T-helper 2 cell treated with Interferon-gamma antibody and Interleukin-4, amounts not matched to agents 100 ng/mL and 5 ng/mL, for 36 hours (primary cell): ENCODE results near the gene CRYBG2. TPM values are rescaled to one million over a fixed set of nuclear protein-coding genes. Genes with fewer than 3 reads are reported as not detected.
"Not testable (repeated sequence)": the region's sequence is repeated elsewhere in the genome, so short reads cannot be mapped to it uniquely, and the experiment has no call there.

Experiments
- intact Hi-C: fragments of 100-400 bp; cut with micrococcal nuclease; formaldehyde crosslinking; loops from one replicate; pipeline ENCODE4 v1.15.1; 2023
- total RNA-seq: library from RNA; stranded (reverse); gene quantifications from 2 replicates; pipeline ENCODE4 v1.2.3, GENCODE V29; 2022

CRYBG2 gene
- total RNA-seq, 1 donor from 2014 or later, result 1.2 TPM

- intact Hi-C loops, result no loop called here
These were observed 3.0 kb downstream of the CRYBG2 start for GRCh38 chr1:26350701-26351589.

GRCh38 chr1:26350343-26350700 lies 3.6 kb downstream of the CRYBG2 start:
- intact Hi-C loops, result no loop called here

GRCh38 chr1:26349877-26350244 lies 4.1 kb downstream of the CRYBG2 start:
- intact Hi-C loops, result no loop called here

- intact Hi-C loops, result no loop called here
These were observed 4.6 kb downstream of the CRYBG2 start for GRCh38 chr1:26349188-26349876.

GRCh38 chr1:26346274-26347033 lies 7.5 kb downstream of the CRYBG2 start:
- intact Hi-C loops, result no loop called here

GRCh38 chr1:26345718-26346117 lies 8.2 kb downstream of the CRYBG2 start:
- intact Hi-C loops, result no loop called here

GRCh38 chr1:26344147-26344920 lies 9.6 kb downstream of the CRYBG2 start:
- intact Hi-C loops, result no loop called here

GRCh38 chr1:26340047-26340481 lies 13.9 kb downstream of the CRYBG2 start:
- intact Hi-C loops, result no loop called here

- intact Hi-C loops, result no loop called here
These were observed 15.3 kb downstream of the CRYBG2 start for GRCh38 chr1:26338670-26339069.

- intact Hi-C loops, result loop anchor here (2.0 kb wide), 1 partner anchor 21 kb away; no protein-coding TSS in a partner anchor
These were observed 16.3 kb downstream of the CRYBG2 start for GRCh38 chr1:26337625-26338024.

- intact Hi-C loops, result loop anchor here (2.0 kb wide), 1 partner anchor 22 kb away; no protein-coding TSS in a partner anchor
These were observed 16.8 kb downstream of the CRYBG2 start for GRCh38 chr1:26337206-26337535.

GRCh38 chr1:26336477-26337205 lies 17.3 kb downstream of the CRYBG2 start:
- intact Hi-C loops, result loop anchor here (2.0 kb wide), 1 partner anchor 22 kb away; no protein-coding TSS in a partner anchor

GRCh38 chr1:26335774-26336476 lies 18.0 kb downstream of the CRYBG2 start:
- intact Hi-C loops, result loop anchor here (2.0 kb wide), 1 partner anchor 23 kb away; no protein-coding TSS in a partner anchor

GRCh38 chr1:26333312-26333711 lies 20.6 kb downstream of the CRYBG2 start:
- intact Hi-C loops, result not testable (repeated sequence)

- intact Hi-C loops, result no loop called here
These were observed 23.7 kb downstream of the CRYBG2 start for GRCh38 chr1:26330276-26330675.

- intact Hi-C loops, result not testable (repeated sequence)
These were observed 24.6 kb downstream of the CRYBG2 start for GRCh38 chr1:26329380-26329779.

GRCh38 chr1:26328597-26328996 lies 25.3 kb downstream of the CRYBG2 start:
- intact Hi-C loops, result no loop called here

- intact Hi-C loops, result no loop called here
These were observed 26.0 kb downstream of the CRYBG2 start for GRCh38 chr1:26327956-26328362.

GRCh38 chr1:26324550-26324949 lies 29.4 kb downstream of the CRYBG2 start:
- intact Hi-C loops, result loop anchor here (5.0 kb wide), 2 partner anchors 68 to 157 kb away; partner anchors contain the start of genes C1orf232 and ZNF593
